GM18526 (cell line): ENCODE results near the gene POLR2L.

Source experiments
- POLR2A ChIP-seq: IDR thresholded peaks from 3 replicates; pipeline ENCODE4 v1.6.1; 2011; ENCODE audit not compliant: insufficient read length; ENCODE audit errors: extremely low read depth

The POLR2L gene

GRCh38 chr11:839875-840617, 2.3 kb downstream of the POLR2L start:
- no peak for TF ChIP-seq POLR2A

- TF ChIP-seq POLR2A = no peak
Observed at GRCh38 chr11:839280-839623, 3.1 kb downstream of the POLR2L start.

- no peak for TF ChIP-seq POLR2A
Observed at GRCh38 chr11:838441-839279, 3.7 kb downstream of the POLR2L start.

- peak; percentile 1 for TF ChIP-seq POLR2A
Observed at GRCh38 chr11:837990-838307, 4.4 kb downstream of the POLR2L start.

GRCh38 chr11:837189-837989, 4.9 kb downstream of the POLR2L start:
- TF ChIP-seq POLR2A = peak; percentile 18

- TF ChIP-seq POLR2A = no peak
Observed at GRCh38 chr11:836700-837099, 5.6 kb downstream of the POLR2L start.

GRCh38 chr11:836274-836673, 6.1 kb downstream of the POLR2L start:
- no peak for TF ChIP-seq POLR2A

GRCh38 chr11:834371-835316, 7.7 kb downstream of the POLR2L start:
- no peak for TF ChIP-seq POLR2A

GRCh38 chr11:833849-834311, 8.4 kb downstream of the POLR2L start:
- TF ChIP-seq POLR2A = no peak

GRCh38 chr11:833114-833791, 9.1 kb downstream of the POLR2L start:
- no peak for TF ChIP-seq POLR2A

- TF ChIP-seq POLR2A = peak; percentile 21
Observed at GRCh38 chr11:832529-833113, 9.7 kb downstream of the POLR2L start, which contains the start of gene CD151. Gene CD151 (plus strand): TSS chr11:832952. CDS start chr11:836070, 3,118 bp downstream.

- no peak for TF ChIP-seq POLR2A
Observed at GRCh38 chr11:831961-832528, 10.3 kb downstream of the POLR2L start.
